ENCODE measurements around the gene TMEM263. TPM values are rescaled to one million over a fixed set of nuclear protein-coding genes. Genes with fewer than 3 reads are reported as not detected.

Gene TMEM263
- total RNA-seq, 4 donors from 2014 or later = 14.2 to 30.5 (median 28.1) TPM

GRCh38 chr12:106975098-106975497 is 19.4 kb downstream of the TMEM263 start:
- Histone ChIP-seq H3K36me3 (peaks cover 0 to 23% (median 0%) of the 10 kb centered on the region in 3 donors), H3K9me3 (no peaks in the 10 kb centered on the region), H3K27me3 (no peaks in the 10 kb centered on the region), H3K27ac (peak overlapping the region in 2 of 4 donors; percentile 38 to 55), H3K4me3 (no peak overlapping the region), H3K4me1 (peaks cover 0 to 56% (median 5%) of the 10 kb centered on the region in 4 donors)
- TF ChIP-seq POLR2A (IDR thresholded peaks at IDR 0.05) (no peak), CTCF (IDR thresholded peaks at IDR 0.05) (no peak)
- DNase-seq = no peak

GRCh38 chr12:106975993-106976658 is 20.4 kb downstream of the TMEM263 start:
- no peak for TF ChIP-seq POLR2A (IDR thresholded peaks at IDR 0.05)
- TF ChIP-seq CTCF (IDR thresholded peaks at IDR 0.05) = no peak
- Histone ChIP-seq H3K4me3 (no peak overlapping the region), H3K9me3 (no peaks in the 10 kb centered on the region), H3K4me1 (peaks cover 0 to 56% (median 5%) of the 10 kb centered on the region in 4 donors), H3K27ac (peak overlapping the region in 3 of 4 donors; percentile 12 to 55 (median 38)), H3K36me3 (peaks cover 0 to 12% (median 0%) of the 10 kb centered on the region in 3 donors), H3K27me3 (no peaks in the 10 kb centered on the region)
- DNase-seq = no peak

GRCh38 chr12:106976668-106977067 is 21.0 kb downstream of the TMEM263 start:
- no peak for TF ChIP-seq POLR2A (IDR thresholded peaks at IDR 0.05)
- no peak for TF ChIP-seq CTCF (IDR thresholded peaks at IDR 0.05)
- peaks cover 0 to 56% (median 5%) of the 10 kb centered on the region in 4 donors for H3K4me1 ChIP-seq

GRCh38 chr12:106978035-106978800 is 22.5 kb downstream of the TMEM263 start:
- H3K4me1 ChIP-seq = peaks cover 0 to 55% (median 5%) of the 10 kb centered on the region in 4 donors
- no peak overlapping the region for H3K4me3 ChIP-seq
- no peaks in the 10 kb centered on the region for H3K36me3 ChIP-seq
- no peaks in the 10 kb centered on the region for H3K9me3 ChIP-seq
- H3K27me3 ChIP-seq = no peaks in the 10 kb centered on the region
- no peak overlapping the region for H3K27ac ChIP-seq
- TF ChIP-seq POLR2A (IDR thresholded peaks at IDR 0.05) = no peak
- no peak for TF ChIP-seq CTCF (IDR thresholded peaks at IDR 0.05)
- DNase-seq = peak in 2 of 3 donors; percentile 57 to 73

More at GRCh38 chr12:106976668-106977067, 21.0 kb downstream of the TMEM263 start:
- Histone ChIP-seq H3K9me3 (no peaks in the 10 kb centered on the region), H3K4me3 (no peak overlapping the region), H3K36me3 (peaks cover 0 to 7% (median 0%) of the 10 kb centered on the region in 3 donors), H3K27me3 (no peaks in the 10 kb centered on the region), H3K27ac (peak overlapping the region in 2 of 4 donors; percentile 38 to 55)
- no peak for DNase-seq

- Histone ChIP-seq H3K4me1 (peaks cover 0 to 37% (median 0%) of the 10 kb centered on the region in 4 donors), H3K27ac (no peak overlapping the region), H3K36me3 (peaks cover 0 to 11% (median 0%) of the 10 kb centered on the region in 3 donors), H3K4me3 (no peak overlapping the region), H3K27me3 (no peaks in the 10 kb centered on the region), H3K9me3 (no peaks in the 10 kb centered on the region)
- DNase-seq = no peak
- TF ChIP-seq POLR2A (IDR thresholded peaks at IDR 0.05) (no peak), CTCF (IDR thresholded peaks at IDR 0.05) (no peak)
These were observed 25.2 kb downstream of the TMEM263 start for GRCh38 chr12:106980944-106981343.

All from Peyer's patch (tissue), 4 donors.